Brain microvascular endothelial cell (primary cell): ENCODE data around the gene FAM9A.

Source experiments
- DNase-seq: peaks from one replicate; pipeline ENCODE4 v3.0.0-alpha.2; 2020
- H3K27ac ChIP-seq: fragments of 250-450 bp; sonication (Bioruptor Pico); 2 replicates; pipeline ENCODE4 v1.5.1; 2020; ENCODE audit warnings: mild to moderate bottlenecking, moderate library complexity
- H3K27me3 ChIP-seq: fragments of 250-450 bp; sonication (Bioruptor Pico); replicated peaks from 2 replicates; pipeline ENCODE4 v1.5.1; 2020; ENCODE audit warnings: mild to moderate bottlenecking
- H3K36me3 ChIP-seq: fragments of 250-450 bp; sonication (Bioruptor Pico); replicated peaks from 2 replicates; pipeline ENCODE4 v1.5.1; 2020; ENCODE audit warnings: mild to moderate bottlenecking
- H3K4me3 ChIP-seq: 2 replicates; pipeline ENCODE4 v1.5.1; 2011; ENCODE audit warnings: low read depth, mild to moderate bottlenecking, control low read depth, low read length, moderate library complexity
- in situ Hi-C: cut with HindIII; loops from 2 replicates; pipeline ENCODE4 v1.10.0; 2017; ENCODE audit warnings: low sequenced_read_pairs, low pct_ligation_motif_present
- TF ChIP-seq, protein P1 (sequence below): IDR thresholded peaks from 2 replicates; pipeline ENCODE4 v1.5.1; 2011; ENCODE audit warnings: low read depth, mild to moderate bottlenecking, moderate library complexity, low read length, control low read depth, inconsistent platforms; ENCODE audit errors: missing control alignments

FAM9A gene

DNA sequence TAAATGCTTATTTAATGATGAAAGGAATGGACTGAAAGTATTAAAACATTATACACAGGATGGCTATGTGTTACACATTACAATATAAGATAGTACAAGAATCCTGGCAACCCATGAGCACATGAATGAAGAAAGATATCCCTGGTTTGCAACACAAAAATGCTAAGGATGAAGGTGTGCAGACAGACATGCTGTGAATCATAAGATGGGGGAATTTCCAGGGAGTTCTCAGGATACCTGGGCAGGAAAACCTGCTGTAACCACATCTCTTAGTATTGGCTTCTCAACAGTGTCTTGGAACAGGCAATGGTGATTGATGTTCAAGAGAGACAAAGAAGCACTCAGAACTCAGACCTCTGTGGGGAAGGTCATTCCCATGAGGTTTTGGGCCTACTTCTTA is 45.4 kb downstream of the FAM9A start:
- H3K27me3 ChIP-seq: no peaks in the 10 kb centered on the region
- TF ChIP-seq, protein P1, sequence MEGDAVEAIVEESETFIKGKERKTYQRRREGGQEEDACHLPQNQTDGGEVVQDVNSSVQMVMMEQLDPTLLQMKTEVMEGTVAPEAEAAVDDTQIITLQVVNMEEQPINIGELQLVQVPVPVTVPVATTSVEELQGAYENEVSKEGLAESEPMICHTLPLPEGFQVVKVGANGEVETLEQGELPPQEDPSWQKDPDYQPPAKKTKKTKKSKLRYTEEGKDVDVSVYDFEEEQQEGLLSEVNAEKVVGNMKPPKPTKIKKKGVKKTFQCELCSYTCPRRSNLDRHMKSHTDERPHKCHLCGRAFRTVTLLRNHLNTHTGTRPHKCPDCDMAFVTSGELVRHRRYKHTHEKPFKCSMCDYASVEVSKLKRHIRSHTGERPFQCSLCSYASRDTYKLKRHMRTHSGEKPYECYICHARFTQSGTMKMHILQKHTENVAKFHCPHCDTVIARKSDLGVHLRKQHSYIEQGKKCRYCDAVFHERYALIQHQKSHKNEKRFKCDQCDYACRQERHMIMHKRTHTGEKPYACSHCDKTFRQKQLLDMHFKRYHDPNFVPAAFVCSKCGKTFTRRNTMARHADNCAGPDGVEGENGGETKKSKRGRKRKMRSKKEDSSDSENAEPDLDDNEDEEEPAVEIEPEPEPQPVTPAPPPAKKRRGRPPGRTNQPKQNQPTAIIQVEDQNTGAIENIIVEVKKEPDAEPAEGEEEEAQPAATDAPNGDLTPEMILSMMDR: no peak
- H3K27ac ChIP-seq: no peak overlapping the region
- H3K4me3 ChIP-seq: no peak overlapping the region
- H3K36me3 ChIP-seq: no peaks in the 10 kb centered on the region
- no peak for DNase-seq
- in situ Hi-C loops: no loop called here

DNA sequence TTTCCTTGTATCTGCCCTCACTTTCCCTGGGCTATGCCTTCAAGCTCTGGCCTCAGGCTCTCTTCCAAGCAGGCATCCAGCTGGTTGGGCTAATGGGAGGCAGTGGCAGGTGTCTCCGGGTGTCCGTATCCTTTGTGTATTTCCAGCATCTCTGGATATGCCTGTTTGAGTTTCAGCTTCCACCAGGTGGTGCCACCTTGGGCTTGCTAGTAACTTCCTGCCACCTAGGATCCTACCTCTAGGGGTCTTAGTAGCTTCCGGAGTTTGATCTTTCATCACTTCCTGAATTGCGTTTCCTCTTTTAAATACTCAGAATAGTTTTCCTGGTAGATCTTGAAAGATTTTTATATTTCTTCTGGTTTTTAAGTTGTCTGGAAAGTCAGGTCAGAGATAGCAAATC is 46.1 kb downstream of the FAM9A start:
- TF ChIP-seq, protein P1: peak; percentile 38
- Histone ChIP-seq H3K4me3 (no peak overlapping the region), H3K27me3 (no peaks in the 10 kb centered on the region), H3K36me3 (no peaks in the 10 kb centered on the region), H3K27ac (no peak overlapping the region)
- no peak for DNase-seq
- in situ Hi-C loops: no loop called here

DNA sequence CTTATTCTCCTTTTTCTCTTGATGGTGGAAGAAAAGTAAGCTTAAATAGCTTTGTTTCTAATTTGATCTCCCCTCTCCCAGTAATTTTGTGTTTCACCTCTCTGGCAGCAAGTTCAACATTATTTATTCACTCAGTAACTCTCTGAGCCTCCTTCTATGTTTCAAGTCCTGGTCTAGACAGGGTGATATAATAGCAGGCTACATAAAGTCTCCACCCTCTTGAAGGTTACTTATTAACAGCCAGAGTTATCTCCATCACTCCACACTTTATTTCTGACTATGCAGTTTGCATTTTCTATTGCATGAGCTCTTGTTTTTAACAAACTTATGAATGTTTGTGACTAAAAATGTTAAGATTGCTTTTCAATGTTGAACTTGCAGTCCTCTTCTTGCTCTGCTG is 51.5 kb downstream of the FAM9A start:
- Histone ChIP-seq H3K27ac (no peak overlapping the region), H3K36me3 (no peaks in the 10 kb centered on the region), H3K27me3 (no peaks in the 10 kb centered on the region), H3K4me3 (no peak overlapping the region)
- TF ChIP-seq, protein P1: no peak
- no peak for DNase-seq
- in situ Hi-C loops: no loop called here

DNA sequence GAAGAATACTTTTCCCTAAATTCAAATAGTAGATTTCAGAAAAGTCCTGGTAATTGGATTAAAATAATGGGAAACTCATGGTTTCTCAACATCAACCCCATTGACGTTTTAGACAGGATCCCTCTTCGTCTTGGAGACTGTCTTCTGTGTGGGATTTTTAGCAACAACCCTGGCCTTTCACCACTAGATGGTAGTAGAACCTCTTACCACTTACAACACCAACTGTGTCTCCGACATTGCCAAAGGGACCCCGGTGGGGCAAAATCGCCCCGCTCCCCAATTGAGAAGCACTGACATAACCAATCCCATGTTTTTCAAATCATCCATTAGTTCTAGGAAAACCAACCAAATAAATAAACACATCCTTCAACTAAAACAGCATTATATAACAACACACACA is 52.3 kb downstream of the FAM9A start:
- Histone ChIP-seq H3K27me3 (no peaks in the 10 kb centered on the region), H3K27ac (no peak overlapping the region), H3K4me3 (no peak overlapping the region), H3K36me3 (no peaks in the 10 kb centered on the region)
- in situ Hi-C loops: no loop called here
- peak; percentile 22 for DNase-seq
- TF ChIP-seq, protein P1: peak; percentile 69

DNA sequence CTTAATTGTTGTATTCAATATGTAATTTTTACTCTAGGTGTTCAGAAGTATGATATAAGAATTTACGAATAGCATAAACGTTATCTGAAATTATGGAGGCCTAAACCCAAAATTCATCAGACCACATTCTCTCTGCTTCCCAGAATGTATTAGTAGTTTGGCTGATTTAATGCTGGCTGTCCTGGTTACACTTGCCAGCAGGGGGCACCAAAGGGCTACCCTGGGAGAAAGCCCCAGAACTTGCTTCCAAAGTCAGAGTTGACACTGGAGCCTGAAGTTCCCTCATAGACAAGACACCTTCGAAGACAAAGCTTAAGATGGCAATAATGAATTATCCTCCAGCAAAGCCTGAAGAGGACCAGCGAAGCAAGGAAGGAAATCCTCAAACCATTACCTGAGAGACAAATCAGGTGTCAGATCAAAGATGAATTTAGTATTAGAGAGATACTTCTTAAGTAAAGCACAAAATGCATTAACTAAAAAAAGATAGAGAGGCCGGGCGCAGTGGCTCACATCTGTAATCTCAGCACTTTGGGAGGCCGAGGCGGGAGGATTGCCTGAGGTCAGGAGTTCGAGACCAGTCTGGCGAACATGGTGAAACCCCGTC is 58.0 kb downstream of the FAM9A start:
- no peaks in the 10 kb centered on the region for H3K27me3 ChIP-seq

More for the DNA sequence above, 58.0 kb downstream of the FAM9A start:
- TF ChIP-seq, protein P1: peak; percentile 79
- in situ Hi-C loops: no loop called here
- peak; percentile 22 for DNase-seq
- Histone ChIP-seq H3K36me3 (no peaks in the 10 kb centered on the region), H3K27ac (no peak overlapping the region), H3K4me3 (no peak overlapping the region)
